Upper lobe of right lung (tissue), 1 donor: Measurements from ENCODE around the gene P2RX5. TPM values are rescaled to one million over a fixed set of nuclear protein-coding genes. Genes with fewer than 3 reads are reported as not detected.
A peak's percentile ranks its signal among the peaks of the same experiment; 100 is the strongest.

Source experiments
- ATAC-seq: fragments of 200-7000 bp; cut with Tn5 transposase; one replicate; pipeline ENCODE4 v1.9.1; 2020; ENCODE audit warnings: mild to moderate bottlenecking, moderate library complexity
- DNase-seq: peaks from one replicate; pipeline ENCODE4 v3.0.0-alpha.2; 2020
- H3K27ac ChIP-seq: fragments of 200-600 bp; one replicate; pipeline ENCODE4 v1.8.0; 2022
- H3K27me3 ChIP-seq: fragments of 200-600 bp; one replicate; pipeline ENCODE4 v1.8.0; 2022; ENCODE audit warnings: mild to moderate bottlenecking
- H3K36me3 ChIP-seq: fragments of 200-600 bp; one replicate; pipeline ENCODE4 v1.8.0; 2022
- H3K4me1 ChIP-seq: fragments of 200-600 bp; one replicate; pipeline ENCODE4 v1.8.0; 2022
- H3K4me3 ChIP-seq: fragments of 200-600 bp; one replicate; pipeline ENCODE4 v1.8.0; 2022; ENCODE audit warnings: mild to moderate bottlenecking
- H3K9me3 ChIP-seq: fragments of 200-600 bp; one replicate; pipeline ENCODE4 v1.8.0; 2022
- intact Hi-C: fragments of 100-400 bp; cut with DNase I; formaldehyde crosslinking; loops from one replicate; pipeline ENCODE4 v1.11.0; 2022
- total RNA-seq: library from RNA; stranded (reverse); fragmentation: NEBNext Ultra II Directional; extraction: Animal tissue kit (Norgen Biotek cat#: 25700); gene quantifications from one replicate; pipeline ENCODE4 v1.2.1, GENCODE V29; 2021
- TF ChIP-seq, protein P1 (sequence below): fragments of 200-600 bp; IDR thresholded peaks from one replicate; pipeline ENCODE4 v1.8.0; 2022; ENCODE audit warnings: antibody characterized with exemption
- donor health status: DM: no; HTN: yes; CAD: no; lungs with severe emphysema.

The P2RX5 gene
- total RNA-seq, 1 donor from 2014 or later = 1.6 TPM

DNA sequence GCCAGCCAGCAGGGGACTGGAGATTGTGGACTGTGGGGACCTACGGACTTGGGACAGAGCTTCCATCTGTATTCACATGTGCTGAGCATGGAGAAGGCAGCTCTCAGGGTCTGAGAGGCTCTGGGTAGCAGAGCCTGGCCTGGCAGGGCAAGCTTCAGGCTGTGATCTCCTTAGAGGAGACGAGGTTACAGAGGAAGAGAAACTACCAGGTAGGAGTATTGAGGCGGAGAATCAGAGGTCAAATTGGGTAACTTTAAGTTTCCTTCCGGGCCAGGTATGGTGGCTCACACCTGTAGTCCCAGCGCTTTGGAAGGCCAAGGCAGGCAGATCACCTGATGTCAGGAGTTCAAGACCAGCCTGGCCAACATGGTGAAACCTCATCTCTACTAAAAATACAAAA lies 50.6 kb downstream of the P2RX5 start:
- Histone ChIP-seq H3K27ac (no peak overlapping the region), H3K4me1 (no peaks in the 10 kb centered on the region), H3K9me3 (no peaks in the 10 kb centered on the region), H3K36me3 (peaks cover 40% of the 10 kb centered on the region), H3K27me3 (no peaks in the 10 kb centered on the region), H3K4me3 (no peak overlapping the region)
- intact Hi-C loops = no loop called here
- ATAC-seq (no peak), DNase-seq (no peak)
- TF ChIP-seq, protein P1, sequence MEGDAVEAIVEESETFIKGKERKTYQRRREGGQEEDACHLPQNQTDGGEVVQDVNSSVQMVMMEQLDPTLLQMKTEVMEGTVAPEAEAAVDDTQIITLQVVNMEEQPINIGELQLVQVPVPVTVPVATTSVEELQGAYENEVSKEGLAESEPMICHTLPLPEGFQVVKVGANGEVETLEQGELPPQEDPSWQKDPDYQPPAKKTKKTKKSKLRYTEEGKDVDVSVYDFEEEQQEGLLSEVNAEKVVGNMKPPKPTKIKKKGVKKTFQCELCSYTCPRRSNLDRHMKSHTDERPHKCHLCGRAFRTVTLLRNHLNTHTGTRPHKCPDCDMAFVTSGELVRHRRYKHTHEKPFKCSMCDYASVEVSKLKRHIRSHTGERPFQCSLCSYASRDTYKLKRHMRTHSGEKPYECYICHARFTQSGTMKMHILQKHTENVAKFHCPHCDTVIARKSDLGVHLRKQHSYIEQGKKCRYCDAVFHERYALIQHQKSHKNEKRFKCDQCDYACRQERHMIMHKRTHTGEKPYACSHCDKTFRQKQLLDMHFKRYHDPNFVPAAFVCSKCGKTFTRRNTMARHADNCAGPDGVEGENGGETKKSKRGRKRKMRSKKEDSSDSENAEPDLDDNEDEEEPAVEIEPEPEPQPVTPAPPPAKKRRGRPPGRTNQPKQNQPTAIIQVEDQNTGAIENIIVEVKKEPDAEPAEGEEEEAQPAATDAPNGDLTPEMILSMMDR = no peak

DNA sequence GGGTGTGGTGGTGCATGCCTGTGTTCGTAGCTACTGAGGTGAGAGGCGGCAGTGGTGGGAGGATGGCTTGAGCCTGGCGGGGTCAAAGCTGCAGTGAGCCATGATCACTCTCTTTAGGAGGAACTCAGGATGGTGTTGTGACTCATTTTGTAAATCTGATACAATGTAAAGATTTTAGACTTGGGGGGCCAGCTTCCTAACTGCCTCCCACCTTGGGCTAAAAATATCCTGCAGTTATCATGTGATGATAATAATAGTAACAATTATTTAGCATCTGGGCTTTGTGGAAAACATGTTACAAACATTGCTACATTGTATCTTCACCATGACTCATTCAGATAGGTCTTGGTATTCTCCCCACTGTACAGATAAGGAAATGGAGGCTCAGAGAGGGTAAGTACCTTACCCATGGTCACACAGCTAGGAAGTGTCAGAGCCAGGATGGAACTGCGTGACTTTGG lies 52.0 kb downstream of the P2RX5 start:
- Histone ChIP-seq H3K36me3 (peaks cover 30% of the 10 kb centered on the region), H3K4me3 (no peak overlapping the region), H3K4me1 (no peaks in the 10 kb centered on the region), H3K27me3 (no peaks in the 10 kb centered on the region), H3K9me3 (no peaks in the 10 kb centered on the region), H3K27ac (no peak overlapping the region)
- DNase-seq (no peak), ATAC-seq (peak; percentile 8)
- TF ChIP-seq, protein P1 = no peak
- intact Hi-C loops = no loop called here

DNA sequence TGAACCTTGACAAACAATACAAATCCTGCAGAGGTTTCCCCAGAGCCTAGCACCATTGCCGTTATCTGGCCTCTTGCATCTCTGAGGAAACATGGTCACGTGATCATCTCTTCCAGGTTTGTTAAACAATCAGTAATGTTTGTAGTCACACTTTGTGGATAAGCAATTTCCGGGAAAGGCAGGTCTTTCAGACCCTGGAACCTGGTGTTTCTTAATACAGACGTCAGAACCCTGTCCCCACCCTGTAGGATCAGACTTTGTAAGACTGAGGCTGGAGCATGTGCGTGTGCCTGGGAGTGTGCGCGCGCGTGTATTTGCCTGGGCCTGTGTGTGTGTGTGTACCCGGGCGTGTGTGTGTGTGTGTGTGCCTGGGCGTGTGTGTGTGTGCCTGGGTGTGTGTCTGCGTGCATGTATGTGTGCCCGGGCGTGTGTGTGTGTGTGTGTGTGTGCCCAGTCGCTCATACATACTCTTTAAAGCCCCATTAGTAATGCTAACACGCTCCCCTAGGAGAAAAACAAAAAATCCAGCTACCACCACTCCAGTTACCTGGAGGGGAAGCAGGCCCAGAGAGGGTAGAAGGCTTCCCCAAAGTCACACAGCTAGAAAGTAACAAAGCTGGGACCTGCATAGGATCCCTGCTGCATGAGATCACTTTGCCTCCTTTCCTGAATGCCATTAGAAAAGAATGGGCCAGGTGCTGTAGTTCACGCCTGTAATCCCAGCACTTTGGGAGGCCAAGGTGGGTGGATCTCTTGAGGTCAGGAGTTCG lies 54.1 kb downstream of the P2RX5 start:
- H3K27me3 ChIP-seq = no peaks in the 10 kb centered on the region
- TF ChIP-seq, protein P1 = no peak
- intact Hi-C loops = no loop called here
- H3K4me1 ChIP-seq = peaks cover 10% of the 10 kb centered on the region
- H3K27ac ChIP-seq = no peak overlapping the region
- no peak for DNase-seq
- H3K36me3 ChIP-seq = peaks cover 22% of the 10 kb centered on the region
- no peak overlapping the region for H3K4me3 ChIP-seq
- no peaks in the 10 kb centered on the region for H3K9me3 ChIP-seq
- ATAC-seq = no peak

DNA sequence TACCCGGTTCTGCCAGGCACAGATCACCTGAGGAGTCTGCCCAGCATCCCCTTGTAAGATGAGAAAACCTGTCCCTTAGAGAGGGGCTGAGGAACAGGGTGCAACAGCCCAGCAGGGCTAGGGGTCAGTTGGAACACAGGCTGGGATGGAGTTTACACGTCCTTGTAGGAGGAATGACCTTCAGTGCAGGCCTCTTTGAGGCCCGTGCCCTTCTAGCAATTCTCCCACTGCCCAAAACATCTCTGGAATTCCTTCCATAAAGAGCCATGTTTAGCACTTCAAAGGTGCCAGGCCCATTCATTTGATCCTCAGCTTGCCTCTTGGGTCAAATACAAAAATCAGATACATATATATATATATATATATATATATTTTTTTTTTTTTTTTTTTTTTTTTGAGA lies 54.9 kb downstream of the P2RX5 start:
- DNase-seq = no peak
- TF ChIP-seq, protein P1 = no peak
- H3K36me3 ChIP-seq = peaks cover 19% of the 10 kb centered on the region
- no peaks in the 10 kb centered on the region for H3K27me3 ChIP-seq
- no peak overlapping the region for H3K4me3 ChIP-seq
- no peak for ATAC-seq
- H3K27ac ChIP-seq = peak overlapping the region; percentile 18
- intact Hi-C loops = no loop called here
- H3K4me1 ChIP-seq = peaks cover 10% of the 10 kb centered on the region
- no peaks in the 10 kb centered on the region for H3K9me3 ChIP-seq

DNA sequence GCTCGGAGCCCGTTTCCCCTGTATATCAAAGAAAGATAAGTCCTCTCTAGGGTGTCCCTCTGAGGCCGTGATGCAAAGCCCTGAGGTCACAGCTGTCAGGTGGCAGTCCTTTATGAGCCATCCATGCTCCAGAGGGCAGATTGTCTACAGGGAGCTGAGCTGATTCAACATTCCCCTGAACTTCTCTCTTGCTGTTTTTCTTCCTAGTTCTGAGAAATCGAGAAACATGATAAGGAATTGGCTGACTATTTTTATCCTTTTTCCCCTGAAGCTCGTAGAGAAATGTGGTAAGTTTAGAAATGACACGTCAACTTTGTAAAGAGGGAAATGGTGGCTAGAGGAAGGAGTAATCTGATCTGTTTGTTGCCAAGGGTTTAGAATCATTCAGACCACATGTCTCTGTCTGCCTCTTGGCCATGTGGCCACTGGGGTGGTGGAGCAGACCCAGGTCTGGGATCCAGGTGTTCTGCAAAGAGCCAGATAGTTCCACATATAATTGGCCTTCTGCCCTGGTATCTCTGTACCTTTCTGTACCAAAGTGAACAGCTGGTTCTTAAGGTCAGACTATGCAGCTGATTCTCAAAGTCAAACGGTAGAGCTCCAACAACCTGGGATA lies 55.9 kb downstream of the P2RX5 start:
- ATAC-seq (no peak), DNase-seq (no peak)
- TF ChIP-seq, protein P1 = no peak
- Histone ChIP-seq H3K27ac (peak overlapping the region; percentile 18), H3K4me3 (no peak overlapping the region), H3K9me3 (no peaks in the 10 kb centered on the region), H3K4me1 (peaks cover 14% of the 10 kb centered on the region), H3K36me3 (peaks cover 14% of the 10 kb centered on the region), H3K27me3 (no peaks in the 10 kb centered on the region)
- intact Hi-C loops = no loop called here
